Measurements from ENCODE around the gene PCIF1. TPM values are rescaled to one million over a fixed set of nuclear protein-coding genes. Genes with fewer than 3 reads are reported as not detected.
A peak's percentile ranks its signal among the peaks of the same experiment; 100 is the strongest.

The PCIF1 gene
- total RNA-seq, 1 experiment from 2014 or later: 5.2 TPM

GRCh38 chr20:45904583-45905504, 29.6 kb upstream of the PCIF1 start:
- no peak for DNase-seq (ENCODE audit: low spot score)

GRCh38 chr20:45905505-45906079, 28.9 kb upstream of the PCIF1 start:
- DNase-seq (ENCODE audit: low spot score): peak; percentile 81

GRCh38 chr20:45907219-45907948, 27.1 kb upstream of the PCIF1 start:
- no peak for DNase-seq (ENCODE audit: low spot score)

- DNase-seq (ENCODE audit: low spot score): no peak
These were observed 26.4 kb upstream of the PCIF1 start for GRCh38 chr20:45908084-45908483.

- no peak for DNase-seq (ENCODE audit: low spot score)
These were observed 25.1 kb upstream of the PCIF1 start for GRCh38 chr20:45909336-45909808.

- no peak for DNase-seq (ENCODE audit: low spot score)
These were observed 24.4 kb upstream of the PCIF1 start for GRCh38 chr20:45909817-45910669.

- DNase-seq (ENCODE audit: low spot score): peak; percentile 90
These were observed 23.6 kb upstream of the PCIF1 start for GRCh38 chr20:45910670-45911485.

GRCh38 chr20:45911486-45912343, 22.8 kb upstream of the PCIF1 start, which contains the start of gene PLTP:
Gene PLTP (minus strand): TSS chr20:45912155. CDS start chr20:45911452, 703 bp downstream.
- DNase-seq (ENCODE audit: low spot score): no peak

GRCh38 chr20:45912344-45912682, 22.2 kb upstream of the PCIF1 start:
- DNase-seq (ENCODE audit: low spot score): no peak

GRCh38 chr20:45913116-45913515, 21.4 kb upstream of the PCIF1 start:
- DNase-seq (ENCODE audit: low spot score): no peak

GRCh38 chr20:45917790-45918141, 16.7 kb upstream of the PCIF1 start:
- DNase-seq (ENCODE audit: low spot score): no peak

- DNase-seq (ENCODE audit: low spot score): no peak
These were observed 16.2 kb upstream of the PCIF1 start for GRCh38 chr20:45918182-45918737.

- no peak for DNase-seq (ENCODE audit: low spot score)
These were observed 15.5 kb upstream of the PCIF1 start for GRCh38 chr20:45918779-45919537.

- DNase-seq (ENCODE audit: low spot score): no peak
These were observed 14.7 kb upstream of the PCIF1 start for GRCh38 chr20:45919542-45920399.

GRCh38 chr20:45920462-45921336, 13.8 kb upstream of the PCIF1 start:
- DNase-seq (ENCODE audit: low spot score): no peak

GRCh38 chr20:45921337-45922189, 12.9 kb upstream of the PCIF1 start:
- no peak for DNase-seq (ENCODE audit: low spot score)

Measured in H4 (cell line).